HCT116 (cell line): ENCODE data around the gene TIAM1.

Source experiments
- EZH2 ChIP-seq: fragments of 200-600 bp; sonication (generic); IDR thresholded peaks from 2 replicates; pipeline ENCODE4 v1.6.1; 2017; ENCODE audit warnings: antibody characterized with exemption, mixed run types
- POLR2AphosphoS5 ChIP-seq: IDR thresholded peaks from 2 replicates; pipeline ENCODE4 v1.6.1; 2011; ENCODE audit warnings: mild to moderate bottlenecking, low read depth, low read length, moderate library complexity
- SIN3A ChIP-seq: IDR thresholded peaks from 2 replicates; pipeline ENCODE4 v1.6.1; 2012; ENCODE audit warnings: low read depth
- SP1 ChIP-seq: IDR thresholded peaks from 2 replicates; pipeline ENCODE4 v1.6.1; 2012; ENCODE audit warnings: low read depth
- TF ChIP-seq, protein P1 (sequence below), 3 experiments: fragments of 200-600 bp in 1 of 3; sonication (generic) in 1 of 3; IDR thresholded peaks in 2 of 3; conservative IDR thresholded peaks in 1 of 3; 2 replicates each; pipeline ENCODE4 v1.5.1; 2012 to 2017; ENCODE audit warnings: low read depth in 2 of 3, low read length in 2 of 3, antibody characterized with exemption in 1 of 3, borderline replicate concordance in 1 of 3, control low read depth in 1 of 3, mild to moderate bottlenecking in 1 of 3, mixed read lengths in 1 of 3, mixed run types in 1 of 3, moderate library complexity in 1 of 3; ENCODE audit not compliant: insufficient read depth in 1 of 3

GRCh38 chr21:31372471-31372765 lies 28.4 kb upstream of the TIAM1 start:
- no peak for TF ChIP-seq SP1
- TF ChIP-seq, protein P1, sequence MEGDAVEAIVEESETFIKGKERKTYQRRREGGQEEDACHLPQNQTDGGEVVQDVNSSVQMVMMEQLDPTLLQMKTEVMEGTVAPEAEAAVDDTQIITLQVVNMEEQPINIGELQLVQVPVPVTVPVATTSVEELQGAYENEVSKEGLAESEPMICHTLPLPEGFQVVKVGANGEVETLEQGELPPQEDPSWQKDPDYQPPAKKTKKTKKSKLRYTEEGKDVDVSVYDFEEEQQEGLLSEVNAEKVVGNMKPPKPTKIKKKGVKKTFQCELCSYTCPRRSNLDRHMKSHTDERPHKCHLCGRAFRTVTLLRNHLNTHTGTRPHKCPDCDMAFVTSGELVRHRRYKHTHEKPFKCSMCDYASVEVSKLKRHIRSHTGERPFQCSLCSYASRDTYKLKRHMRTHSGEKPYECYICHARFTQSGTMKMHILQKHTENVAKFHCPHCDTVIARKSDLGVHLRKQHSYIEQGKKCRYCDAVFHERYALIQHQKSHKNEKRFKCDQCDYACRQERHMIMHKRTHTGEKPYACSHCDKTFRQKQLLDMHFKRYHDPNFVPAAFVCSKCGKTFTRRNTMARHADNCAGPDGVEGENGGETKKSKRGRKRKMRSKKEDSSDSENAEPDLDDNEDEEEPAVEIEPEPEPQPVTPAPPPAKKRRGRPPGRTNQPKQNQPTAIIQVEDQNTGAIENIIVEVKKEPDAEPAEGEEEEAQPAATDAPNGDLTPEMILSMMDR (IDR thresholded peaks at IDR 0.05 in 2 of 3, conservative IDR thresholded peaks at IDR 0.05 in 1 of 3; ENCODE audit: borderline replicate concordance in 1 of 3, insufficient read depth in 1 of 3, low read depth in 2 of 3, low read length in 2 of 3) = no peak
- no peak for TF ChIP-seq EZH2
- no peak for TF ChIP-seq POLR2AphosphoS5
- TF ChIP-seq SIN3A = no peak
